ENCODE results near the gene COPS4. TPM values are rescaled to one million over a fixed set of nuclear protein-coding genes. Genes with fewer than 3 reads are reported as not detected.
A peak's percentile ranks its signal among the peaks of the same experiment; 100 is the strongest.

COPS4 gene
- total RNA-seq, 2 experiments from 2014 or later, result 28.0 to 29.3 TPM

- peak overlapping the region; percentile 89 for H3K27ac Mint-ChIP-seq
- peak overlapping the region; percentile 92 for H3K4me3 Mint-ChIP-seq
- CTCF ChIA-PET, result interaction anchor here (0.6 to 1.6 kb wide), 2 partner anchors 9 to 96 kb away, joined by 3 to 4 read pairs; no protein-coding TSS in a partner anchor
- no peak for DNase-seq
- H3K4me1 Mint-ChIP-seq, result peaks cover 44% of the 10 kb centered on the region
- H3K27me3 Mint-ChIP-seq, result no peaks in the 10 kb centered on the region
- POLR2A ChIA-PET, result interaction anchor here (0.6 to 0.7 kb wide), 2 partner anchors 10 to 102 kb away, joined by 6 to 10 read pairs; no protein-coding TSS in a partner anchor
- peaks cover 30% of the 10 kb centered on the region for H3K36me3 Mint-ChIP-seq (ENCODE audit: low read depth)
- no peaks in the 10 kb centered on the region for H3K9me3 Mint-ChIP-seq
These were observed 80.8 kb downstream of the COPS4 start for GRCh38 chr4:83115656-83116285.

GRCh38 chr4:83118869-83119268 lies 83.9 kb downstream of the COPS4 start:
- peaks cover 6% of the 10 kb centered on the region for H3K27me3 Mint-ChIP-seq
- no peak overlapping the region for H3K27ac Mint-ChIP-seq
- H3K4me3 Mint-ChIP-seq, result no peak overlapping the region
- H3K36me3 Mint-ChIP-seq (ENCODE audit: low read depth), result peaks cover 9% of the 10 kb centered on the region
- peaks cover 31% of the 10 kb centered on the region for H3K4me1 Mint-ChIP-seq
- ChIA-PET CTCF (interaction anchor here (0.6 to 1.9 kb wide), 6 partner anchors 14 to 134 kb away, joined by 3 to 6 read pairs (median 5); no protein-coding TSS in a partner anchor), POLR2A (no interaction called here)
- DNase-seq, result no peak
- H3K9me3 Mint-ChIP-seq, result peaks cover 8% of the 10 kb centered on the region

GRCh38 chr4:83121246-83121645 lies 86.3 kb downstream of the COPS4 start:
- ChIA-PET POLR2A (no interaction called here), CTCF (interaction anchor here (1.0 to 1.5 kb wide), 2 partner anchors 8 to 11 kb away, joined by 7 to 8 read pairs; no protein-coding TSS in a partner anchor)
- H3K4me3 Mint-ChIP-seq, result no peak overlapping the region
- H3K9me3 Mint-ChIP-seq, result peaks cover 8% of the 10 kb centered on the region
- H3K36me3 Mint-ChIP-seq (ENCODE audit: low read depth), result peaks cover 5% of the 10 kb centered on the region
- DNase-seq, result no peak
- H3K4me1 Mint-ChIP-seq, result peaks cover 28% of the 10 kb centered on the region
- no peak overlapping the region for H3K27ac Mint-ChIP-seq
- H3K27me3 Mint-ChIP-seq, result peaks cover 6% of the 10 kb centered on the region

DNA sequence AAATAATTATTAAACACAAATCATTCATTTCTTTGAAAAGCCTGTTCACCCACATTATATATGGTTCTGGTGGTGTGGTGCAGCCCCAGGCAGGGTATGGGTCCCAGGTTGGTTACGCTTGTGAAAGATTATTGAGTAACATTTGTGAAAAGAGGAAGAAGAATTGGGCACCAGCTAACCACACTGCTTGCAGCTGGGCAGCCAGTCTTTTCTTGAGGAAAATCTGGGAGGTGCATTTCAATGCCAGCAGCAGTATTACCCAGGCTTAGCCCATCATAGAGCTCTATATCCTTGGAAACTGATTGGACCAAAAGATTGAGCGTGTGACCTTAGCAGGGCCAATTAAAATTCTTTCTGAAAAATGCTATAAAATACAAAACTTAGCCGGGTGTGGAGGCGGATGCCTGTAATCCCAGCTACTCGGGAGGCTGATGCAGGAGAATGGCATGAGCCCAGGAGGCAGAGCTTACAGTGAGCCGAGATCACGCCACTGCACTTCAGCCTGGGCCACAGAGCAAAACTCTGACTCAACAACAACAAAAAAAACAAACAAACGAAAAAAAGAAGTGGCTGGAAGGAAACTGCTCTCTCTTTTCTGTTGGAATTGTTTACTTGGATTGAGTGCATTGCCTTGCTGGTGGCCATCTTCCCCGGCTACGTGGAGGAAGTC lies 89.3 kb downstream of the COPS4 start:
- Mint-ChIP-seq H3K4me3 (no peak overlapping the region), H3K27ac (peak overlapping the region; percentile 43), H3K9me3 (peaks cover 12% of the 10 kb centered on the region), H3K36me3 (ENCODE audit: low read depth) (peaks cover 8% of the 10 kb centered on the region), H3K4me1 (peaks cover 29% of the 10 kb centered on the region), H3K27me3 (peaks cover 9% of the 10 kb centered on the region)
- ChIA-PET POLR2A (no interaction called here), CTCF (interaction anchor here (0.9 to 2.8 kb wide), 6 partner anchors 10 to 93 kb away, joined by 3 to 21 read pairs (median 4); partner anchors contain the start of gene PLAC8)
- no peak for DNase-seq

Other genes with a start within 250 kb of the COPS4 start
- 1 to 10 TPM; 2.0 TPM for gene SCD5, start 236.4 kb upstream of the COPS4 start, total RNA-seq
- 100 to 1,000 TPM; 131 to 154 TPM for gene SEC31A, start 144.0 kb upstream of the COPS4 start, total RNA-seq
- gene THAP9, start 134.4 kb upstream of the COPS4 start, total RNA-seq, result 1 to 10 TPM; 3.9 to 4.4 TPM
- 10 to 100 TPM; 39.1 to 48.1 TPM for gene LIN54, start 24.4 kb upstream of the COPS4 start, total RNA-seq
- 100 to 1,000 TPM; 395 to 418 TPM for gene PLAC8, start 79.5 kb downstream of the COPS4 start, total RNA-seq
- 10 to 100 TPM; 16.2 to 17.9 TPM for gene COQ2, start 249.6 kb downstream of the COPS4 start, total RNA-seq